HG03442 (cell line): ENCODE results near the gene FGF19.

ENCODE experiments used
- ATAC-seq: cut with Tn5 transposase; IDR thresholded peaks from one replicate; pipeline ENCODE4 v1.9.1; 2021; ENCODE audit warnings: mild to moderate bottlenecking, moderate library complexity; ENCODE audit not compliant: unreplicated experiment

FGF19 gene

GRCh38 chr11:69718912-69719311, 15.1 kb upstream of the FGF19 start:
- ATAC-seq: no peak

- no peak for ATAC-seq
These were observed 14.3 kb upstream of the FGF19 start for GRCh38 chr11:69718147-69718546.

GRCh38 chr11:69716891-69717747, 13.3 kb upstream of the FGF19 start:
- no peak for ATAC-seq

GRCh38 chr11:69716099-69716498, 12.3 kb upstream of the FGF19 start:
- no peak for ATAC-seq

GRCh38 chr11:69715446-69715845, 11.6 kb upstream of the FGF19 start:
- no peak for ATAC-seq

- no peak for ATAC-seq
These were observed 8.3 kb upstream of the FGF19 start for GRCh38 chr11:69711822-69712801.

GRCh38 chr11:69708736-69709401, 5.0 kb upstream of the FGF19 start:
- no peak for ATAC-seq

- no peak for ATAC-seq
These were observed 3.4 kb upstream of the FGF19 start for GRCh38 chr11:69707176-69707575.

GRCh38 chr11:69705901-69706787, 2.3 kb upstream of the FGF19 start:
- no peak for ATAC-seq

- ATAC-seq: no peak
These were observed 1.6 kb upstream of the FGF19 start for GRCh38 chr11:69705351-69705811.

GRCh38 chr11:69704508-69705253, 859 bp upstream of the FGF19 start:
- ATAC-seq: no peak

GRCh38 chr11:69703453-69703767, 412 bp downstream of the FGF19 start:
- no peak for ATAC-seq

- ATAC-seq: no peak
These were observed 911 bp downstream of the FGF19 start for GRCh38 chr11:69702769-69703452.

- no peak for ATAC-seq
These were observed 1.6 kb downstream of the FGF19 start for GRCh38 chr11:69702239-69702691.

GRCh38 chr11:69700278-69701140, 3.3 kb downstream of the FGF19 start:
- no peak for ATAC-seq

GRCh38 chr11:69699213-69699612, 4.6 kb downstream of the FGF19 start:
- ATAC-seq: no peak

- ATAC-seq: no peak
These were observed 5.5 kb downstream of the FGF19 start for GRCh38 chr11:69698362-69698761.

GRCh38 chr11:69697861-69698260, 6.0 kb downstream of the FGF19 start:
- no peak for ATAC-seq
